Osteoblast (primary cell): Measurements from ENCODE around the gene RIPPLY2. TPM values are rescaled to one million over a fixed set of nuclear protein-coding genes. Genes with fewer than 3 reads are reported as not detected.

Experiments used
- DNase-seq: peaks from one replicate; pipeline ENCODE4 v3.0.0; 2011; ENCODE audit warnings: low spot score, mixed read lengths; ENCODE audit not compliant: insufficient read length; ENCODE audit errors: missing footprints
- H2AFZ ChIP-seq: 2 replicates; pipeline ENCODE4 v1.6.0; 2011; ENCODE audit warnings: mild to moderate bottlenecking, low read length
- H3K27ac ChIP-seq: 2 replicates; pipeline ENCODE4 v1.5.1; 2011; ENCODE audit warnings: mild to moderate bottlenecking, low read depth, low read length, moderate library complexity
- H3K27me3 ChIP-seq: 2 replicates; pipeline ENCODE4 v1.6.0; 2012; ENCODE audit warnings: mild to moderate bottlenecking, control low read depth, inconsistent platforms, low read length, moderate library complexity; ENCODE audit not compliant: insufficient read depth
- H3K36me3 ChIP-seq: 2 replicates; pipeline ENCODE4 v1.5.1; 2011; ENCODE audit warnings: mild to moderate bottlenecking, low read length, control low read depth, moderate library complexity; ENCODE audit not compliant: insufficient read depth
- H3K4me1 ChIP-seq: 2 replicates; pipeline ENCODE4 v1.5.1; 2011; ENCODE audit warnings: mild to moderate bottlenecking, low read length, control low read depth, moderate library complexity; ENCODE audit not compliant: insufficient read depth
- H3K4me2 ChIP-seq: 2 replicates; pipeline ENCODE4 v1.6.0; 2011; ENCODE audit warnings: mild to moderate bottlenecking, low read length; ENCODE audit not compliant: insufficient read depth
- H3K4me3 ChIP-seq: fragments of 200-600 bp; sonication (generic); 3 replicates; pipeline ENCODE4 v1.5.1; 2012; ENCODE audit warnings: mild to moderate bottlenecking, low read length, inconsistent platforms; ENCODE audit not compliant: insufficient read depth
- H3K79me2 ChIP-seq: 2 replicates; pipeline ENCODE4 v1.6.0; 2012; ENCODE audit warnings: mild to moderate bottlenecking, low read length, control low read depth, inconsistent platforms; ENCODE audit not compliant: insufficient read depth
- H3K9me3 ChIP-seq: 2 replicates; pipeline ENCODE4 v1.5.1; 2011; ENCODE audit warnings: low read depth, low read length, control low read depth
- H4K20me1 ChIP-seq: 2 replicates; pipeline ENCODE4 v1.6.0; 2012; ENCODE audit warnings: mild to moderate bottlenecking, low read length, control low read depth; ENCODE audit not compliant: insufficient read depth
- total RNA-seq: library from RNA; depleted of rRNA; stranded (reverse); fragments of >200 nt; gene quantifications from 2 replicates; pipeline ENCODE4 v1.2.3, GENCODE V29; 2012
- TF ChIP-seq, protein P1 (sequence below): IDR thresholded peaks from 2 replicates; pipeline ENCODE4 v1.5.1; 2011; ENCODE audit warnings: mild to moderate bottlenecking, low read depth, low read length, moderate library complexity; ENCODE audit errors: extremely low read depth

Gene RIPPLY2
- total RNA-seq, 1 donor: not detected

- no peaks in the 10 kb centered on the region for H3K9me3 ChIP-seq
- H4K20me1 ChIP-seq: no peaks in the 10 kb centered on the region
- no peak overlapping the region for H2AFZ ChIP-seq
- H3K79me2 ChIP-seq: peaks cover 63% of the 10 kb centered on the region
- no peaks in the 10 kb centered on the region for H3K36me3 ChIP-seq
- no peaks in the 10 kb centered on the region for H3K27me3 ChIP-seq
- peaks cover 7% of the 10 kb centered on the region for H3K4me1 ChIP-seq
- no peak overlapping the region for H3K4me3 ChIP-seq
- H3K4me2 ChIP-seq: no peak overlapping the region
- no peak for DNase-seq
- no peak overlapping the region for H3K27ac ChIP-seq
- TF ChIP-seq, protein P1, sequence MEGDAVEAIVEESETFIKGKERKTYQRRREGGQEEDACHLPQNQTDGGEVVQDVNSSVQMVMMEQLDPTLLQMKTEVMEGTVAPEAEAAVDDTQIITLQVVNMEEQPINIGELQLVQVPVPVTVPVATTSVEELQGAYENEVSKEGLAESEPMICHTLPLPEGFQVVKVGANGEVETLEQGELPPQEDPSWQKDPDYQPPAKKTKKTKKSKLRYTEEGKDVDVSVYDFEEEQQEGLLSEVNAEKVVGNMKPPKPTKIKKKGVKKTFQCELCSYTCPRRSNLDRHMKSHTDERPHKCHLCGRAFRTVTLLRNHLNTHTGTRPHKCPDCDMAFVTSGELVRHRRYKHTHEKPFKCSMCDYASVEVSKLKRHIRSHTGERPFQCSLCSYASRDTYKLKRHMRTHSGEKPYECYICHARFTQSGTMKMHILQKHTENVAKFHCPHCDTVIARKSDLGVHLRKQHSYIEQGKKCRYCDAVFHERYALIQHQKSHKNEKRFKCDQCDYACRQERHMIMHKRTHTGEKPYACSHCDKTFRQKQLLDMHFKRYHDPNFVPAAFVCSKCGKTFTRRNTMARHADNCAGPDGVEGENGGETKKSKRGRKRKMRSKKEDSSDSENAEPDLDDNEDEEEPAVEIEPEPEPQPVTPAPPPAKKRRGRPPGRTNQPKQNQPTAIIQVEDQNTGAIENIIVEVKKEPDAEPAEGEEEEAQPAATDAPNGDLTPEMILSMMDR: no peak
Measured at GRCh38 chr6:83878902-83879644, 25.9 kb downstream of the RIPPLY2 start.

- no peaks in the 10 kb centered on the region for H4K20me1 ChIP-seq
- H3K4me3 ChIP-seq: no peak overlapping the region
- peaks cover 7% of the 10 kb centered on the region for H3K4me1 ChIP-seq
- H3K27me3 ChIP-seq: no peaks in the 10 kb centered on the region
- H3K27ac ChIP-seq: no peak overlapping the region
- no peak overlapping the region for H2AFZ ChIP-seq
- H3K4me2 ChIP-seq: no peak overlapping the region
- TF ChIP-seq, protein P1: no peak
- H3K36me3 ChIP-seq: no peaks in the 10 kb centered on the region
- no peaks in the 10 kb centered on the region for H3K9me3 ChIP-seq
- DNase-seq: peak; percentile 55
- H3K79me2 ChIP-seq: peaks cover 59% of the 10 kb centered on the region
Measured at GRCh38 chr6:83879746-83880145, 26.6 kb downstream of the RIPPLY2 start.

- Histone ChIP-seq H4K20me1 (peaks cover 2% of the 10 kb centered on the region), H3K79me2 (peaks cover 54% of the 10 kb centered on the region), H3K4me1 (peaks cover 7% of the 10 kb centered on the region), H3K4me3 (no peak overlapping the region), H3K4me2 (no peak overlapping the region), H3K36me3 (no peaks in the 10 kb centered on the region), H2AFZ (no peak overlapping the region), H3K9me3 (no peaks in the 10 kb centered on the region), H3K27ac (no peak overlapping the region), H3K27me3 (no peaks in the 10 kb centered on the region)
- TF ChIP-seq, protein P1: no peak
- no peak for DNase-seq
Measured at GRCh38 chr6:83883240-83883639, 30.1 kb downstream of the RIPPLY2 start.

DNA sequence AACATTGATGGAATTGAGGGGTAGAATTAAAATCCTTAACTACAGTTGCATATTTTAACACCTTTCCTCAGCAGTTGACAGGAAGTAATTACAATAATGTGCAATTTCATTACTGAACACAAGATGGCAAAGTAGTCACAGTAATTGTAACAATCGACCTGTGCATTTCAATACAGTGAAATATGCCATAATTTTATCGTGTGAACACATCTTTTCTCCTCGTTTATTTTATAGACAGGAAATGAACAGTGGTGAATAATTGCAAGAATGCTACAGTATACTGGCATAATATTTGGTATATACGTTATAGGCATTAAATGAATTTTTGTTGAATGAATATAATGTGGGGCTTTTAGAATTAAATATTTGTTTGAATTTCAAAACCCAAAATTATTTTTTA lies 31.4 kb downstream of the RIPPLY2 start:
- peaks cover 2% of the 10 kb centered on the region for H4K20me1 ChIP-seq
- no peak overlapping the region for H2AFZ ChIP-seq
- H3K4me3 ChIP-seq: no peak overlapping the region
- no peaks in the 10 kb centered on the region for H3K27me3 ChIP-seq
- peaks cover 50% of the 10 kb centered on the region for H3K79me2 ChIP-seq
- peaks cover 6% of the 10 kb centered on the region for H3K4me1 ChIP-seq
- H3K9me3 ChIP-seq: no peaks in the 10 kb centered on the region
- TF ChIP-seq, protein P1: peak; percentile 66
- H3K36me3 ChIP-seq: no peaks in the 10 kb centered on the region
- no peak overlapping the region for H3K27ac ChIP-seq
- no peak for DNase-seq
- peak overlapping the region; percentile 20 for H3K4me2 ChIP-seq
